ENCODE results near the gene ENSA. TPM values are rescaled to one million over a fixed set of nuclear protein-coding genes. Genes with fewer than 3 reads are reported as not detected.
"Not testable (repeated sequence)": the region's sequence is repeated elsewhere in the genome, so short reads cannot be mapped to it uniquely, and the experiment has no call there.

ENSA gene
- polyA plus RNA-seq, 2 of the 4 experiments (the other 2 are of a cell fraction) = 67.9 to 128 TPM

- no peak overlapping the region for H3K4me2 ChIP-seq
- POLR2A ChIA-PET = interaction anchor here (1.0 kb wide), 1 partner anchor 27 kb away, joined by 5 read pairs; the partner anchor contains the start of gene MCL1
- ATAC-seq (no peak), FAIRE-seq (no peak), DNase-seq (ENCODE audit: low read depth in 1 of 2, low spot score in 1 of 2) (no peak)
- TF ChIP-seq CBX8 (IDR thresholded peaks at IDR 0.05) = no peak
- TF ChIP-seq FOXS1 (CRISPR knock-in tag; IDR thresholded peaks at IDR 0.05) = no peak
- TF ChIP-seq ZSCAN20 (CRISPR knock-in tag; IDR thresholded peaks at IDR 0.05) = no peak
- TF ChIP-seq RNF2 (IDR thresholded peaks at IDR 0.05; ENCODE audit: borderline replicate concordance, low read depth) = no peak
- TF ChIP-seq JUN (IDR thresholded peaks at IDR 0.05) = no peak
- TF ChIP-seq SREBF2 (IDR thresholded peaks at IDR 0.05) = no peak
- no peak for TF ChIP-seq RCOR1 (IDR thresholded peaks at IDR 0.05; ENCODE audit: low read depth, low read length)
- TF ChIP-seq BCL3 (IDR thresholded peaks at IDR 0.05) = no peak
- no peak for TF ChIP-seq RAD21 (conservative IDR thresholded peaks at IDR 0.05 in 1 of 2, IDR thresholded peaks at IDR 0.05 in 1 of 2)
- TF ChIP-seq HDAC2 (IDR thresholded peaks at IDR 0.05) = no peak
- TF ChIP-seq EHMT2 (IDR thresholded peaks at IDR 0.05; ENCODE audit: low read depth) = no peak
- no peak for TF ChIP-seq TFCP2L1 (CRISPR knock-in tag; IDR thresholded peaks at IDR 0.05)
- H3K27ac ChIP-seq = peak overlapping the region; percentile 89
- H3K4me3 ChIP-seq = no peak overlapping the region
- whole genome bisulfite sequencing (ENCODE audit: missing lambda C conversion rate) = 97% methylated on average over 7 of the region's 7 CpGs
- H3K4me1 ChIP-seq = peaks cover 49% of the 10 kb centered on the region
- CTCF ChIA-PET = interaction anchor here (1.1 to 9.7 kb wide), 4 partner anchors 15 to 154 kb away, joined by 3 to 53 read pairs (median 22); partner anchors contain the start of gene ENSA
- H3K9me3 ChIP-seq = no peaks in the 10 kb centered on the region
Observed at GRCh38 chr1:150606463-150607142, 22.8 kb downstream of the ENSA start.

- Histone ChIP-seq H3K27ac (peak overlapping the region; percentile 89), H3K4me1 (peaks cover 47% of the 10 kb centered on the region), H3K4me2 (peak overlapping the region; percentile 65)
- not testable (repeated sequence) for DNase-seq (ENCODE audit: low read depth in 1 of 2, low spot score in 1 of 2); H3K4me3 ChIP-seq; H3K9me3 ChIP-seq; ATAC-seq; FAIRE-seq
- ChIA-PET CTCF (interaction anchor here (0.7 to 9.7 kb wide), 5 partner anchors 16 to 45 kb away, joined by 4 to 53 read pairs (median 6); no protein-coding TSS in a partner anchor), POLR2A (interaction anchor here (0.6 to 3.4 kb wide), 2 partner anchors 26 to 371 kb away, joined by 3 to 49 read pairs; partner anchors contain the start of gene MCL1)
- 85% methylated on average over 3 of the region's 3 CpGs for WGBS (ENCODE audit: missing lambda C conversion rate)
Observed at GRCh38 chr1:150605451-150605731, 24.0 kb downstream of the ENSA start.

DNA sequence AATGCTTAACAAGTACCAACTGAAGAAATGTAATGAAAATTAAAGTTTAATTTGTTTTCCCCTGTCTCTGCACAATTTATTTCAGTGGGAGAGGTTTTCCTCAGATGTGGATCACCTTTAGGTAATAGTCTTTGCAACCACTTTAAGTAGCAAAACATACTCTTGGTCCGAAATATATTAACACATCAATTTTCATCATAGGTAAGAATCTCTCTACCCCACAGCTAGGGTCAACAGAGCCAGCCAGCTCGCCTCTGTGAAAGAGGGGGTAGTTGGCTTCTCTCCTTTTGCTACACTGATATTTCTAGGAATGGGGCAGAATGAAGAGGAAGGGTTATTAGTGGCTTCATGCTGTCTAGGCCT lies 25.2 kb downstream of the ENSA start:
- peak overlapping the region; percentile 65 for H3K4me2 ChIP-seq
- CTCF ChIA-PET = interaction anchor here (1.3 to 4.8 kb wide), 3 partner anchors 11 to 44 kb away, joined by 4 to 42 read pairs (median 7); no protein-coding TSS in a partner anchor

More for the DNA sequence above, 25.2 kb downstream of the ENSA start:
- FAIRE-seq (no peak), ATAC-seq (peak in 1 of 2 experiments; percentile 46; a peak in 2 of 6 replicates), DNase-seq (ENCODE audit: low read depth in 1 of 2, low spot score in 1 of 2) (no peak)
- peaks cover 36% of the 10 kb centered on the region for H3K4me1 ChIP-seq
- TF ChIP-seq HOXA7 (CRISPR knock-in tag; IDR thresholded peaks at IDR 0.05) = 0 out of 2 replicates have a peak, but pooled peaks have one; percentile 10
- no peak for TF ChIP-seq CBX2 (IDR thresholded peaks at IDR 0.05; ENCODE audit: borderline replicate concordance, low read depth)
- no peak for TF ChIP-seq GATA3 (IDR thresholded peaks at IDR 0.05; ENCODE audit: borderline replicate concordance)
- TF ChIP-seq ATOH8 (CRISPR knock-in tag; IDR thresholded peaks at IDR 0.05; ENCODE audit: low read depth) = peak; percentile 16; the same call in 1 of the 2 replicates
- no peak for TF ChIP-seq NR3C1 (IDR thresholded peaks at IDR 0.05)
- no peak for TF ChIP-seq ESRRA (IDR thresholded peaks at IDR 0.05; ENCODE audit: borderline replicate concordance, low read length)
- no peak for TF ChIP-seq RARB (CRISPR knock-in tag; IDR thresholded peaks at IDR 0.05)
- TF ChIP-seq, protein P1, sequence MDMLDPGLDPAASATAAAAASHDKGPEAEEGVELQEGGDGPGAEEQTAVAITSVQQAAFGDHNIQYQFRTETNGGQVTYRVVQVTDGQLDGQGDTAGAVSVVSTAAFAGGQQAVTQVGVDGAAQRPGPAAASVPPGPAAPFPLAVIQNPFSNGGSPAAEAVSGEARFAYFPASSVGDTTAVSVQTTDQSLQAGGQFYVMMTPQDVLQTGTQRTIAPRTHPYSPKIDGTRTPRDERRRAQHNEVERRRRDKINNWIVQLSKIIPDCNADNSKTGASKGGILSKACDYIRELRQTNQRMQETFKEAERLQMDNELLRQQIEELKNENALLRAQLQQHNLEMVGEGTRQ (IDR thresholded peaks at IDR 0.05) = no peak
- no peak for TF ChIP-seq MYC (IDR thresholded peaks at IDR 0.05; ENCODE audit: borderline replicate concordance, low read length)
- no peak for TF ChIP-seq EHF (CRISPR knock-in tag; IDR thresholded peaks at IDR 0.05)
- TF ChIP-seq MAFK (IDR thresholded peaks at IDR 0.05; ENCODE audit: partially characterized antibody) = no peak
- no peak for TF ChIP-seq TP53 (CRISPR knock-in tag; IDR thresholded peaks at IDR 0.05)
- no peak for TF ChIP-seq POLR2A (IDR thresholded peaks at IDR 0.05; ENCODE audit: low read length)
- WGBS (ENCODE audit: missing lambda C conversion rate) = 34% methylated on average over 2 of the region's 2 CpGs
- H3K4me3 ChIP-seq = no peak overlapping the region
- peak overlapping the region; percentile 89 for H3K27ac ChIP-seq
- POLR2A ChIA-PET = interaction anchor here (1.0 to 3.4 kb wide), 5 partner anchors 9 to 42 kb away, joined by 3 to 49 read pairs (median 8); partner anchors contain the start of genes ENSA and MCL1
- H3K9me3 ChIP-seq = no peaks in the 10 kb centered on the region

Measured in A549 (cell line).